Trophoblast cell (in vitro differentiated cells and primary cell): ENCODE data around the gene CADPS.

Source experiments
- DNase-seq, 2 donors: peaks; one replicate each; pipeline ENCODE4 v3.0.0-alpha.2; 2016
- H2AFZ ChIP-seq: 2 replicates; pipeline ENCODE4 v1.6.1; 2013; ENCODE audit warnings: low read length, moderate library complexity, mild to moderate bottlenecking; ENCODE audit not compliant: insufficient read depth, poor library complexity
- H2AK5ac ChIP-seq: 2 replicates; pipeline ENCODE4 v1.6.1; 2013; ENCODE audit warnings: mild to moderate bottlenecking, low read length
- H2BK120ac ChIP-seq: 2 replicates; pipeline ENCODE4 v1.6.1; 2013; ENCODE audit warnings: low read length, mild to moderate bottlenecking, moderate library complexity; ENCODE audit not compliant: insufficient read depth, poor library complexity
- H2BK12ac ChIP-seq: 2 replicates; pipeline ENCODE4 v1.6.1; 2013; ENCODE audit warnings: mild to moderate bottlenecking, low read length, moderate library complexity
- H2BK5ac ChIP-seq: 2 replicates; pipeline ENCODE4 v1.6.1; 2013; ENCODE audit warnings: low read length, low read depth, moderate library complexity, mild to moderate bottlenecking; ENCODE audit not compliant: poor library complexity
- H3K14ac ChIP-seq: 2 replicates; pipeline ENCODE4 v1.6.1; 2013; ENCODE audit warnings: mild to moderate bottlenecking, low read length
- H3K18ac ChIP-seq: 2 replicates; pipeline ENCODE4 v1.6.1; 2013; ENCODE audit warnings: mild to moderate bottlenecking, low read length
- H3K23ac ChIP-seq: 2 replicates; pipeline ENCODE4 v1.6.1; 2013; ENCODE audit warnings: low read length
- H3K27ac ChIP-seq: 2 replicates; pipeline ENCODE4 v1.5.1; 2013; ENCODE audit warnings: low read depth, mild to moderate bottlenecking, inconsistent platforms, low read length, moderate library complexity
- H3K27me3 ChIP-seq: 2 replicates; pipeline ENCODE4 v1.6.1; 2013; ENCODE audit warnings: inconsistent platforms, mild to moderate bottlenecking, low read length, moderate library complexity; ENCODE audit not compliant: insufficient read depth
- H3K36me3 ChIP-seq, 2 experiments: 1 replicate in 1 of 2; 2 replicates in 1 of 2; pipeline ENCODE4 v1.6.1; 2013; ENCODE audit warnings: low read length in 2 of 2, mild to moderate bottlenecking in 2 of 2, moderate library complexity in 1 of 2; ENCODE audit not compliant: insufficient read depth in 2 of 2, control insufficient read depth in 1 of 2
- H3K4ac ChIP-seq: 2 replicates; pipeline ENCODE4 v1.6.1; 2013; ENCODE audit warnings: low read depth, mild to moderate bottlenecking, low read length, moderate library complexity
- H3K4me1 ChIP-seq, 2 experiments: 1 replicate in 1 of 2; 2 replicates in 1 of 2; pipeline ENCODE4 v1.6.1; 2013; ENCODE audit warnings: low read length in 2 of 2, mild to moderate bottlenecking in 2 of 2, moderate library complexity in 1 of 2; ENCODE audit not compliant: insufficient read depth in 2 of 2, control insufficient read depth in 1 of 2
- H3K4me2 ChIP-seq: 2 replicates; pipeline ENCODE4 v1.6.1; 2013; ENCODE audit warnings: inconsistent platforms, mild to moderate bottlenecking, low read length, moderate library complexity
- H3K4me3 ChIP-seq: 2 replicates; pipeline ENCODE4 v1.5.1; 2013; ENCODE audit warnings: mild to moderate bottlenecking, low read depth, low read length, inconsistent platforms
- H3K79me1 ChIP-seq: one replicate; pipeline ENCODE4 v1.6.1; 2013; ENCODE audit warnings: low read length
- H3K79me2 ChIP-seq: 2 replicates; pipeline ENCODE4 v1.6.1; 2013; ENCODE audit warnings: low read length, mild to moderate bottlenecking; ENCODE audit not compliant: control insufficient read depth, insufficient read depth, poor library complexity
- H3K9ac ChIP-seq: 2 replicates; pipeline ENCODE4 v1.6.1; 2013; ENCODE audit warnings: mild to moderate bottlenecking, low read length
- H3K9me3 ChIP-seq: 2 replicates; pipeline ENCODE4 v1.6.1; 2013; ENCODE audit warnings: low read depth, mild to moderate bottlenecking, control low read depth, inconsistent platforms, low read length; ENCODE audit not compliant: insufficient read depth
- H4K12ac ChIP-seq: 2 replicates; pipeline ENCODE4 v1.6.1; 2013; ENCODE audit warnings: low read depth, mild to moderate bottlenecking, low read length, moderate library complexity
- H4K8ac ChIP-seq: 2 replicates; pipeline ENCODE4 v1.6.1; 2013; ENCODE audit warnings: low read depth, mild to moderate bottlenecking, low read length, moderate library complexity
- H4K91ac ChIP-seq: one replicate; pipeline ENCODE4 v1.6.1; 2013; ENCODE audit warnings: low read depth, mild to moderate bottlenecking, low read length, moderate library complexity
- WGBS: extraction: QIAGEN DNeasy Blood & Tissue Kit; methylation state at CpG from one replicate; pipeline ENCODE4 v1.1.7; 2013; ENCODE audit warnings: missing lambda C conversion rate; ENCODE audit not compliant: insufficient read length, insufficient coverage; ENCODE audit errors: extremely low coverage; 5-methylcytosine and 5-hydroxymethylcytosine counted together

CADPS gene

GRCh38 chr3:62815981-62816380 lies 59.2 kb downstream of the CADPS start:
- no peak overlapping the region for H3K4me3 ChIP-seq
- no peak overlapping the region for H2AK5ac ChIP-seq
- H3K14ac ChIP-seq: no peak overlapping the region
- no peak overlapping the region for H3K4me2 ChIP-seq
- no peak overlapping the region for H4K8ac ChIP-seq
- no peaks in the 10 kb centered on the region for H3K27me3 ChIP-seq
- no peak overlapping the region for H3K23ac ChIP-seq
- no peak overlapping the region for H4K12ac ChIP-seq
- no peak overlapping the region for H3K4ac ChIP-seq
- H3K18ac ChIP-seq: no peak overlapping the region
- no peak overlapping the region for H4K91ac ChIP-seq
- no peaks in the 10 kb centered on the region for H3K4me1 ChIP-seq
- no peak overlapping the region for H2BK120ac ChIP-seq
- H2BK12ac ChIP-seq: no peak overlapping the region
- no peak overlapping the region for H3K9ac ChIP-seq
- H3K27ac ChIP-seq: no peak overlapping the region
- no peak for DNase-seq
- no peaks in the 10 kb centered on the region for H3K79me2 ChIP-seq
- no peaks in the 10 kb centered on the region for H3K79me1 ChIP-seq
- no peak overlapping the region for H2AFZ ChIP-seq
- H3K9me3 ChIP-seq: no peaks in the 10 kb centered on the region
- H2BK5ac ChIP-seq: no peak overlapping the region
- no peaks in the 10 kb centered on the region for H3K36me3 ChIP-seq

- Histone ChIP-seq H2AFZ (no peak overlapping the region), H4K91ac (no peak overlapping the region), H3K36me3 (no peaks in the 10 kb centered on the region), H3K79me2 (no peaks in the 10 kb centered on the region), H2BK120ac (no peak overlapping the region), H2BK12ac (no peak overlapping the region), H3K4ac (no peak overlapping the region), H3K4me3 (no peak overlapping the region), H3K79me1 (no peaks in the 10 kb centered on the region), H2AK5ac (no peak overlapping the region), H3K14ac (no peak overlapping the region), H3K27me3 (no peaks in the 10 kb centered on the region), H3K18ac (no peak overlapping the region), H3K9me3 (peaks cover 1% of the 10 kb centered on the region), H4K8ac (no peak overlapping the region), H3K27ac (no peak overlapping the region), H3K4me2 (no peak overlapping the region), H3K23ac (no peak overlapping the region), H3K9ac (no peak overlapping the region), H4K12ac (no peak overlapping the region), H2BK5ac (no peak overlapping the region), H3K4me1 (no peaks in the 10 kb centered on the region)
- WGBS: no CpG with 5 or more reads among the region's 3 CpGs
- DNase-seq: no peak
These were observed 62.6 kb downstream of the CADPS start for GRCh38 chr3:62812631-62813030.

- no peak overlapping the region for H3K4ac ChIP-seq
- H3K23ac ChIP-seq: no peak overlapping the region
- H4K91ac ChIP-seq: no peak overlapping the region
- H3K9ac ChIP-seq: no peak overlapping the region
- DNase-seq: no peak
- no peaks in the 10 kb centered on the region for H3K27me3 ChIP-seq
- no peak overlapping the region for H3K4me2 ChIP-seq
- no peak overlapping the region for H3K27ac ChIP-seq
- H3K36me3 ChIP-seq: no peaks in the 10 kb centered on the region
- H3K79me1 ChIP-seq: no peaks in the 10 kb centered on the region
- no peak overlapping the region for H3K14ac ChIP-seq
- H2BK12ac ChIP-seq: no peak overlapping the region
- H3K18ac ChIP-seq: no peak overlapping the region
- H3K9me3 ChIP-seq: peaks cover 1% of the 10 kb centered on the region
- no peak overlapping the region for H2BK120ac ChIP-seq
- no peak overlapping the region for H2BK5ac ChIP-seq
- no peak overlapping the region for H2AK5ac ChIP-seq
- no peaks in the 10 kb centered on the region for H3K4me1 ChIP-seq
- H2AFZ ChIP-seq: no peak overlapping the region
- H3K79me2 ChIP-seq: no peaks in the 10 kb centered on the region
- no peak overlapping the region for H3K4me3 ChIP-seq
- H4K8ac ChIP-seq: no peak overlapping the region
- no peak overlapping the region for H4K12ac ChIP-seq
These were observed 64.1 kb downstream of the CADPS start for GRCh38 chr3:62811119-62811518.

GRCh38 chr3:62809369-62809768 lies 65.8 kb downstream of the CADPS start:
- Histone ChIP-seq H3K4me2 (no peak overlapping the region), H2AK5ac (no peak overlapping the region), H3K36me3 (no peaks in the 10 kb centered on the region), H2BK120ac (no peak overlapping the region), H4K91ac (no peak overlapping the region), H2BK5ac (no peak overlapping the region), H3K27me3 (no peaks in the 10 kb centered on the region), H3K18ac (no peak overlapping the region), H3K14ac (no peak overlapping the region), H3K4ac (no peak overlapping the region), H3K27ac (no peak overlapping the region), H3K79me1 (no peaks in the 10 kb centered on the region), H4K12ac (no peak overlapping the region), H3K79me2 (no peaks in the 10 kb centered on the region), H3K4me1 (no peaks in the 10 kb centered on the region), H3K9me3 (peaks cover 1% of the 10 kb centered on the region), H2BK12ac (no peak overlapping the region), H3K4me3 (no peak overlapping the region), H3K23ac (no peak overlapping the region), H4K8ac (no peak overlapping the region), H3K9ac (no peak overlapping the region), H2AFZ (no peak overlapping the region)
- no peak for DNase-seq
- WGBS: no CpG with 5 or more reads among the region's 1 CpG
